Measurements from ENCODE around the gene FGFBP1. TPM values are rescaled to one million over a fixed set of nuclear protein-coding genes. Genes with fewer than 3 reads are reported as not detected.

FGFBP1 gene
- polyA plus RNA-seq, 1 donor from 2014 or later: not detected

- Histone ChIP-seq H3K79me2 (replicated peaks; ENCODE audit: insufficient read depth, low read length) (no peaks in the 10 kb centered on the region), H3K27ac (ENCODE audit: low read length) (no peak overlapping the region), H2AFZ (ENCODE audit: low read depth, low read length) (no peak overlapping the region), H3F3A (ENCODE audit: insufficient read depth, low read length, poor library complexity, severe bottlenecking) (no peaks in the 10 kb centered on the region), H3K9ac (ENCODE audit: low read length) (no peak overlapping the region), H3K9me3 (ENCODE audit: low read length) (no peaks in the 10 kb centered on the region), H3K4me2 (ENCODE audit: low read length) (no peak overlapping the region), H4K20me1 (ENCODE audit: insufficient read depth) (no peaks in the 10 kb centered on the region), H3K4me3 (ENCODE audit: low read length) (no peak overlapping the region), H3K27me3 (ENCODE audit: insufficient read depth, low read depth, low read length) (no peaks in the 10 kb centered on the region), H3K36me3 (ENCODE audit: insufficient read depth, low read length) (no peaks in the 10 kb centered on the region), H3K9me2 (ENCODE audit: insufficient read depth, low read length) (no peaks in the 10 kb centered on the region)
- TF ChIP-seq RAD21 (conservative IDR thresholded peaks at IDR 0.05) (no peak), POLR2AphosphoS5 (IDR thresholded peaks at IDR 0.05) (no peak), MXI1 (conservative IDR thresholded peaks at IDR 0.05; ENCODE audit: poor library complexity, severe bottlenecking) (no peak), EP300 (conservative IDR thresholded peaks at IDR 0.05; ENCODE audit: poor library complexity, severe bottlenecking) (no peak), CTCF (IDR thresholded peaks at IDR 0.05; ENCODE audit: poor library complexity, severe bottlenecking) (no peak), EZH2 (IDR thresholded peaks at IDR 0.05; ENCODE audit: borderline replicate concordance, insufficient read depth, low read length, poor library complexity, severe bottlenecking) (no peak)
- TF ChIP-seq, protein P1, sequence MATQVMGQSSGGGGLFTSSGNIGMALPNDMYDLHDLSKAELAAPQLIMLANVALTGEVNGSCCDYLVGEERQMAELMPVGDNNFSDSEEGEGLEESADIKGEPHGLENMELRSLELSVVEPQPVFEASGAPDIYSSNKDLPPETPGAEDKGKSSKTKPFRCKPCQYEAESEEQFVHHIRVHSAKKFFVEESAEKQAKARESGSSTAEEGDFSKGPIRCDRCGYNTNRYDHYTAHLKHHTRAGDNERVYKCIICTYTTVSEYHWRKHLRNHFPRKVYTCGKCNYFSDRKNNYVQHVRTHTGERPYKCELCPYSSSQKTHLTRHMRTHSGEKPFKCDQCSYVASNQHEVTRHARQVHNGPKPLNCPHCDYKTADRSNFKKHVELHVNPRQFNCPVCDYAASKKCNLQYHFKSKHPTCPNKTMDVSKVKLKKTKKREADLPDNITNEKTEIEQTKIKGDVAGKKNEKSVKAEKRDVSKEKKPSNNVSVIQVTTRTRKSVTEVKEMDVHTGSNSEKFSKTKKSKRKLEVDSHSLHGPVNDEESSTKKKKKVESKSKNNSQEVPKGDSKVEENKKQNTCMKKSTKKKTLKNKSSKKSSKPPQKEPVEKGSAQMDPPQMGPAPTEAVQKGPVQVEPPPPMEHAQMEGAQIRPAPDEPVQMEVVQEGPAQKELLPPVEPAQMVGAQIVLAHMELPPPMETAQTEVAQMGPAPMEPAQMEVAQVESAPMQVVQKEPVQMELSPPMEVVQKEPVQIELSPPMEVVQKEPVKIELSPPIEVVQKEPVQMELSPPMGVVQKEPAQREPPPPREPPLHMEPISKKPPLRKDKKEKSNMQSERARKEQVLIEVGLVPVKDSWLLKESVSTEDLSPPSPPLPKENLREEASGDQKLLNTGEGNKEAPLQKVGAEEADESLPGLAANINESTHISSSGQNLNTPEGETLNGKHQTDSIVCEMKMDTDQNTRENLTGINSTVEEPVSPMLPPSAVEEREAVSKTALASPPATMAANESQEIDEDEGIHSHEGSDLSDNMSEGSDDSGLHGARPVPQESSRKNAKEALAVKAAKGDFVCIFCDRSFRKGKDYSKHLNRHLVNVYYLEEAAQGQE (IDR thresholded peaks at IDR 0.05; ENCODE audit: borderline replicate concordance): no peak
These were observed 36.5 kb downstream of the FGFBP1 start for GRCh38 chr4:15901998-15902397.

GRCh38 chr4:15901007-15901406 is 37.5 kb downstream of the FGFBP1 start:
- no peaks in the 10 kb centered on the region for H4K20me1 ChIP-seq (ENCODE audit: insufficient read depth)
- H3K4me2 ChIP-seq (ENCODE audit: low read length): no peak overlapping the region
- no peaks in the 10 kb centered on the region for H3K36me3 ChIP-seq (ENCODE audit: insufficient read depth, low read length)
- H3K9me3 ChIP-seq (ENCODE audit: low read length): no peaks in the 10 kb centered on the region
- no peak overlapping the region for H2AFZ ChIP-seq (ENCODE audit: low read depth, low read length)
- no peaks in the 10 kb centered on the region for H3K9me2 ChIP-seq (ENCODE audit: insufficient read depth, low read length)
- H3F3A ChIP-seq (ENCODE audit: insufficient read depth, low read length, poor library complexity, severe bottlenecking): no peaks in the 10 kb centered on the region
- no peaks in the 10 kb centered on the region for H3K79me2 ChIP-seq (replicated peaks; ENCODE audit: insufficient read depth, low read length)
- no peak for TF ChIP-seq EP300 (conservative IDR thresholded peaks at IDR 0.05; ENCODE audit: poor library complexity, severe bottlenecking)
- TF ChIP-seq SMC3 (conservative IDR thresholded peaks at IDR 0.05; ENCODE audit: poor library complexity): no peak
- no peak for TF ChIP-seq MXI1 (conservative IDR thresholded peaks at IDR 0.05; ENCODE audit: poor library complexity, severe bottlenecking)
- no peak for TF ChIP-seq CTCF (IDR thresholded peaks at IDR 0.05; ENCODE audit: poor library complexity, severe bottlenecking)
- no peak for TF ChIP-seq RAD21 (conservative IDR thresholded peaks at IDR 0.05)
- no peak for TF ChIP-seq TAF1 (IDR thresholded peaks at IDR 0.05; ENCODE audit: low read depth)
- TF ChIP-seq, protein P1 (IDR thresholded peaks at IDR 0.05; ENCODE audit: borderline replicate concordance): no peak
- TF ChIP-seq EZH2 (IDR thresholded peaks at IDR 0.05; ENCODE audit: borderline replicate concordance, insufficient read depth, low read length, poor library complexity, severe bottlenecking): no peak
- no peak for TF ChIP-seq POLR2AphosphoS5 (IDR thresholded peaks at IDR 0.05)
- H3K27me3 ChIP-seq (ENCODE audit: insufficient read depth, low read depth, low read length): no peaks in the 10 kb centered on the region
- H3K9ac ChIP-seq (ENCODE audit: low read length): no peak overlapping the region
- no peak overlapping the region for H3K27ac ChIP-seq (ENCODE audit: low read length)
- no peak overlapping the region for H3K4me3 ChIP-seq (ENCODE audit: low read length)

Measured in neural cell (in vitro differentiated cells).